ENCODE data around the gene TMEM263.
A peak's percentile ranks its signal among the peaks of the same experiment; 100 is the strongest.

Gene TMEM263

DNA sequence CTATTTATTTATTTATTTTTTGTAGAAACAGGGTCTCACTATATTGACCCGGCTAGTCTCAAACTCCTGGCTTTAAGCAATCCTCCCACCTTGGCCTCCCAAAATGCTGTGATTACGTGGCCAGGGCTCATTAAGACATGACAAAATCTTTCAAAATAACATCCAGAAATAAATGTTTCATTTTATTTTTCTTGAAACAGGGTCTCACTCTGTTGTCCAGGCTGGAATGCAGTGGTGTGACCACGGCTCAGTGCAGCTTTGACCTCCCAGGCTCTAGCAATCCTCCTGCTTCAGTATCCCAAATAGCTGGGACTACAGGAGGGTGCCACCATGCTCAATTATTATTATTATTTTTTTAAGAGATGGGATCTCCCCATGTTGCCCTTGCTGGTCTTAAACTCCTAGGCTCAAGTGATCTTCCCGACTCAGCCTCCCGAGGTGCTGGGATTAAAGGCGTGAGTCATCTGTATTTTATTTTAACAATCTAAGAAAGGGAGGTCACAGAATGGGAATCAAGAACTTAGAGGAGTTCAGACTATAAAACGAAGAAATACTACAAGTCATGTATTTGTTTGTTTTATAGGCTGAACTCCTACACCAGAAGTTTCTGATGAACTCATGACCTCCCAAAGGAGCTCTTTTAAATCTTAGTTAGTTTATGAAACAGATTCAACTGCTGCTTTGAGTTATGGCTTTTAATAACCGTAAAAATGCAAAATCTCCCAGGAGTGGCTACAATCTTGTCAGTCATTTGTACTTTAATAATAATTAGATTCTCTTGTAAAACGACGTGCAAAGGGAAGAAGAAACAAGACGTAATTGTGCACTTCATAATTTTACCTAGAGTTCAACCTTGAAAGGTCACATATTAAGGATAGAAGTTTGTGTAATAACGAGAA, 2.1 kb upstream of the TMEM263 start:
- no peak for DNase-seq

DNA sequence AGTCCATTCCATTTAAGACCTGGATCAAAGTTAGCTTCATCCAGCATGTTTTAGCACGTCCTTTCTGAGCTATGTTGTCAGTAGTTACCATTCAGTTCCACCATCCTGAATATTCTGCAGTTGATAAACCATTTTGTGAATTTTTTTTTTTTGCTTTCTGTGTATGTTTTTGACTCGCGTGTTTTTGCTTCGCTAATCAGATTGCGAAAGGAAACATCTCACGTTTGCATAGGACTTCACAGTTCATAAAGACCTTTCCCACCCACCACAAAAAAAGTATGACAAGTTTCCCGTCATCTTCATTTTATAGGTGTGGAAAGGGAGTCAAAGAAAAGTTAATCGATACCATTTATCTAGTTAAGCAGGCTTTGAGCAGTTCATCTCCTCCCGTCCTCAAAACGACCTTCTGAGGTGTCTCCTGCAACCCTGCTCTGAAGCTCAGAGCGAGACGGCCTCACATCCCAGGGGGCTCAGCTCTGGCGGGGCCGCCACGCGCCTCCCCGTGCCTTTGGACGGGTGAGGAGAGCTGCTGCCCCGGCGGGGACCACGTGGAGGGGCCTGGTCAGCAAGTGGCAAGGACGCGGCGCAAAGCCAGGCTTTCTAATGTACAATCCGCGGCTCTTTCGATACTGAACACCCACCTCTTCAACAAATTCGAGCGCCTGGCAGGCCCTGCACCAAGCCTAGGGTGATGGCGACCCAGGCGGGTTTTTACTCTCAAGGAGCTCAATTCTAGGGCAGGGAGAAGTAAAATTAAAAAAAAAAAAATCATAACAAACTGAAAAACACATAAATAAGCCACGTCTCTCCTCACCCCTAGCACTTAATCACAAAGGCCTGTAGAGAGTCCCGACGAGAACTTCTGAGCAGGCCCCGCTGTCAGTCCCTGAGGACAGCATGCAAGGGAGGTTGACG, 988 bp upstream of the TMEM263 start:
- no peak for DNase-seq

DNA sequence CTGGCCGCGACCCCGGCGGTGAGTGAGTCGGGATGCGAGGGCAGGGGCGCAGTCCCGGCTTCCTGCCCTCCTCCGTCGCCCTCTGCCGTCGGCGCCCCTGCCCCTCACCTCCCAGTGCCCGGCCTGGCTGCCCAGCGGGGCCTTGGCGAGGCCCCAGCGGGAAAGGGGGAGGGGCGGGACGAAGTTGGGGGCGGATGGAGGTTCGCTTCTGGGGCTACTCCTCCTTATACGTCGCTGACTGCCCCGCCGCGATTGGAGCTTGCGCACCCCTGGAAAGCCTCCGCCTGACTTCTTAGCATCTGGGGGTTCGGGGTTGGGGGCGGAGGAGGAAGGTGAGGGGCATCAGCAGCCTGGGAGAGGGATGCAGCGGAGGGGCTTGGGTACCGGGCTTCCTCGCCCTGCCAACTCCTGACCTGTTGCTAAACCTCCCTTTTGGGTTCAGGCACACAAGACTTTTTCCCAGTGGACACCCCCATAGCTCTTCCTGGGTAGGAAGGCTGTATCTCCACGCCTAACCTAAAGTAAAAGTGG, 406 bp downstream of the TMEM263 start:
- peak; percentile 38 for DNase-seq

DNA sequence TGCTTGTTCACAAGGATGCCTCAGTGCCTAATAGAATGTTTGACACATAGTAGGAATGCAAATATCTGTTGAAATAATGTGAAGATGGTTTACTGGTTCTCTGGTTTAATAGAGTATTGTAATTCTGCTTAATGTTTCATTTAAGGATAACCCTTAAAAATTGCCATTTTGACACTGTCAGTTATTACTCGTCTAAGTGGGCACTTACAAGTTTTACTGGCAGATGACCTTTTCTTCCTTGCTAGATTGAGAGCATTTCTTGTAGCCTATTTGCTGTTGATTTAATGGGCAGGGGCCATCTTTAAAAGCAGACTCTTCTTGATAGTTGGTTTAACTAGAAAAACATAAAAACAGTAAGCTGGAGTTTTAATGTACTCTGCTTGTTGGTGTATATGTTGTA, 1.9 kb downstream of the TMEM263 start:
- no peak for DNase-seq

DNA sequence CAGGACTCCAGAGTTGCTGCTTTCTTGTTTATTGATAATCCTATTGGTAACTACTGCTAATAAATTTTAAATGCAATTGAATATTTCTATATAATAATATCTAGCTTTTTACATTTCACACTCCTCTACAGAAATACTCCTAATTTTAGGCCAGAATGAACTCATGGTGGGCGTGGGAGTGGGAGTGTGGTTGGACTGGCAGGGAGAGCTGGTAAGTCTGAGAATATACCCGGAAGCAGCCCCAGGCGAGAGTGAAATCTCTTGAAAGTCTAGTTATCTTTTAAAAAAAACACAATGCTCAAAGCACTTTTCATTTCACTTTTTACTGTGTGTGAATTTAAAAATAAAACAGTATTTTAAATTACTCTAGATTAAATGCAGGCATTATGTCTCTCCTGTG, 4.7 kb downstream of the TMEM263 start:
- DNase-seq, result no peak

DNA sequence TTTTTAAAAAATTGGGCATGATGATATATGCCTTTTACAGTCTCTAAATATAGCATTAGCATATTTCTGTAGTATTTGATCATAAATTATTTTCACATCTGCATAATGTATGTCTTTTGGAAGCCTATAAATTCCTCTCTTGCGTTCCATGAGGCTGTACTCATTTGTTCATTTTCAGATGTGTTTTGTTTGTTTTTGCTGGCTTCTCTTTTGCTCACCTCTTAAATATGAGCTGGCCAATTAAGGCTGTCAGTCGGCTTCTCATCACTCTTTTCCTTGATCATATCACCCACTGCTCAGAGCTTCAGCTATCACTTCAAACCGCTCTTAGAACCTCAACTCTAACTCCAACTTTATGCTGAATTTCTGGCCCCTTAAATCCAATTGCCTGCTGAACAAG, 6.6 kb downstream of the TMEM263 start:
- DNase-seq, result no peak

DNA sequence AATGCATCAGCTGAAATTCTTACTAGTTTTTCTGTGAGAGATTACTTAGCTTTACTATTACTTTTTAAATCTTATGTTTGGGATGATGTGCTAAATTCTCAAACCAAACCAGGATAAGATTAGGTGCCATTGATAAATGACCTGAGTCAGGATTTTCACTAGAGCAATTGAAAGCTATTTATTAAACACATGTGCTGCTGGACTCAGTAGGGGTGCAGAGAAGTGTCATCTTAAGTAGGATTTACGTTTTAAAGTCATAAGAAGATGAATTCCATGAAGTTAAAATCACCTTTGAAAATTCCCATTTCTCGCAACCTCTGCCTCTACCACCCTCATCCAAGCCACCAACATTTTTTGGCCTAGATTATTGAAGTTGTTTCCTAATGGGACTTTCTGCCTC, 8.8 kb downstream of the TMEM263 start:
- no peak for DNase-seq

DNA sequence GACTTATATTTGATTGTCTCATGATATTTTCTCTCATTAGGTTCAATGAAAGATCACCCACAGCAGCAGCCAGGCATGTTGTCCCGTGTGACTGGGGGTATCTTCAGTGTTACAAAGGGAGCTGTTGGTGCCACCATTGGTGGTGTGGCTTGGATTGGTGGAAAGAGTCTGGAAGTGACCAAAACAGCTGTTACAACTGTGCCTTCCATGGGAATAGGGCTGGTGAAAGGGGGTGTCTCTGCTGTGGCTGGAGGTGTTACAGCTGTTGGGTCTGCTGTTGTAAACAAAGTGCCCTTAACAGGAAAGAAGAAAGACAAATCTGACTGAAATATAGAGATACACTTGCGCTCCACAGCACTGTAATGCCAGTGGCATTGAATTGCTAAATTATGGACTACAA, 15.4 kb downstream of the TMEM263 start:
- DNase-seq, result no peak

DNA sequence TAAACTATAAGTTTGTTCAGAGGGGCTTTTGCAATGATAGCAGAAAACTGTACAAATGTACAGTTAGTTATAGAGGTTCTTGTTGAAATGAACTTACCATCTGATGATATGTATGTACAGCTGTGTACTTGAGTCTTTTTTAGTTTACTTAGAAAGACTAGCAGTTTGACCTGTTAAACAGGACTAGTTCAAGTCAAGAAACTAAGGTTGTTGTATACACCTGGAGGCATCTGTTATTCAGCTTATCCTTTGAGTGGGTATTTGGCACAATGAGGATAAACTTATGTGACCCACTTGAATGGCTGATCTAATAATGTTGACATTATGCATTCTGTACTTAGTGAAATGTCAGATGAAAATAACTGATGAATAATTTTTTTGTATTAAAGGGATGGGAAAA, 17.8 kb downstream of the TMEM263 start:
- DNase-seq, result no peak

DNA sequence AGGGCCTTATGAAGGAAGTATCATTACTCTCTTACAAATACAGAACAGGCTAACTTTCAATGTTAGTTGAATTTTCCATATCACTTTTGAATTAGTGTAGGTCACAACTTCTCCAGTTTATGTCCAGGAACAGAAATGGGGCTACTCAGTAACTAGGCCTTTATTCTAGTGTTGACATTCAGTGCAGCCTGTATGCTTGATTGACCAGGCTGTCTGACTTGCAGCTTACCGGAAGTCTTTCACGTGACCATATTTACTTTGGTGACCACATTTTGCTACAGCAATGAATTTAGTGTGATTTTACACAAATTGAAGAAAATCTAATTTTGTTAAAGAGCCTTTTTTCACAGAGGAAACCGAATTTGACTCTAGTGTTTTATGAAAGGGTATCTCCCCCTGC, 18.8 kb downstream of the TMEM263 start:
- DNase-seq, result no peak

DNA sequence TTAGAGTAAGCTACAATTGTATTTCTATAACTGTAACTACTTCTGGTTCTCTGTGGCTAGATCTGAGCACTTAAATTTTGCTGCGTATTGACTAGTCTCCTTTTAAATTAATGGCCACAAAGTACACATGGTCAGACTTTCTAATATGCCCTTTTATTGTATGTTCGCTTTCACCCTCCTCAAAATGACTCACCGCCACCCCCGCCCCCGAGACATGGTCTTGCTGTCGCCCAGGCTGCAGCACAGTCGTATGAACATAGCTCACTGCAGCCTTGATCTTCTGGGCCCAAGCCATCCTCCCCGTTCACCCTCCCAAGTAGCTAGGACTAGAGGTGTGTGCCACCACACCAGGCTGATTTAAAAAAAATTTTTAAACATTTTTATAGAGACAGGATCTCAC, 19.4 kb downstream of the TMEM263 start:
- no peak for DNase-seq

DNA sequence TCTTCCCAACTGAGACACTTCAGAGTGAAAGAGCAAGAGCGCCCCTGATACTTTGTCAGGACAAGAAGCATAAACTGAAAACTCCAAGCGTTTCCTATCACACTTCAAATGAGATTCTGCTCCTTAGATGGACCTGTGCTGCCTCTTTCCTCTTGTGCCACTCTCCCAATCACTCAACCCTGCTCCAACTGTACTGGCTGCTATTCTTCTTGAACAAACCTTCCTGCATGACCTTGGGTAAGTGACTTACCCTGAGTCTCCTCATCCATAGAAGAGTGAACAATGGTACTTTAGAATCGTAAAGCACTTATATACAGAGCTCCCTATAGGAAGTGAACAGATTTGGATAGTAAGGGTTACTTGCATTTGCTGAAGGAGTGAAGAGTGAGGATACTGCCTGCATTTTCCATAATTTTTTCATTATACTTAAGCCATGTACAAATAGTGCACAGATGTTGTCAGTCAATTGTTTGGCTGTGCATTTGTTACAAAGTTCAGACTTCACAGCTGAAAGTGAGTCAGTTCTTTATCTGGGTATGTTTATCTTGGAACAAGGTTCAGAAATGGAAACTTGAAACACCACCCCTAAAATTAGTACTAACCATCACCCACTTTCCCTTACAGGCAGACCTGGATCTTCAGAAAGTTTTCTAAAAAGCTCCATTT, 20.4 kb downstream of the TMEM263 start:
- no peak for DNase-seq

DNA sequence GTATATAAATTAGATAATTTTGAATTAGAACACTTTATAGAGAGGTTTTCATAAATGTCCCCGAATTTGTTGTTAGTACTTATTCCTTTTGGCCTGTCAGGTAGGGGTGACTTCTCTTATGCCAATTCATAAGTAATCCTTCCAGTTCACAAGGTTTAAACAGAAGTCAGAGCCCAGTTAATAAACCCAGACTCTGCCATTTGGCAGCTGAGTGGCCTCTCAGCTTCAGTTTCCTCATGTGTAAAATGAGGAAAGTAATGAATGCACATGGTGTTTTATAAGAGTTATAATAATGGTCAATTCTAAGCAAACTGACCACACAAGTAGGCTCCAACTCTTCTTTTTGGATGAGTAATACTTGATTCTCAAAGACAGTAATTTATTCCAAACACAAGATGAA, 21.0 kb downstream of the TMEM263 start:
- DNase-seq, result no peak

DNA sequence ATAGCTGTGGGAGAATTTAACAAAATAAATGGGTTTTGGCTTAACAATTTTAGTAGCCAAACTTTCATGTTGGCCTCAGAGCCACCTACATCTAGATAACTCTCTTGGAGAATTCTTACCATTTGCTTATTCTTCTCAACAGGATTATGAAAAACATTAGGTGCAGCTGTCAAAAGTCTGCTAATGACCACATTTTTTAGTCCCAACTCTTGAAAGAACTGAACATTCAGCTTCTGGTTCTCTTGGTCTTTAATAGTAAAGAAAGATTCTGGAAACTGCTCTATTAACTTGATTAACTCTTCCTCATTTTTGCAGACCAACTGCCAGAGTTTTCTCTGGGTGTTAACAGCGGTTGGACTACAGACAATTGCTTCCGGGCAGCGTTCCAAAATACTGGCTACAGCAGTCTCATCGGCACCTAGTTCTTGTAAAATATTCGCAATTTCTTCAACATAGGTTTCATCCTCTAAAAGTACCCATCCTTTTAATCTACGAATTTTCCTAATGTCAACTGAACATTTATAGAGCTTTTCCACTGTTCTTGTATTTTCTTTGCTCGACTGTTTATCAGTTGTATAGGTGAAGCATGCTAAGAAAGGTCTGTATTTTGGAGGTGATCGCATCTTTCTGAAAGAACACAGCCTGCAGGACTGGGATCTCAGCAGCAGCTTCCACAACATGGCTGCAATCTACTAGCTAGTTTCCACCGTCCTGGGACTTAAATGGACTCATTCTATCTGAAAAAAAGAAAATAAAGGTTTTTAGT, 22.5 kb downstream of the TMEM263 start:
- no peak for DNase-seq

DNA sequence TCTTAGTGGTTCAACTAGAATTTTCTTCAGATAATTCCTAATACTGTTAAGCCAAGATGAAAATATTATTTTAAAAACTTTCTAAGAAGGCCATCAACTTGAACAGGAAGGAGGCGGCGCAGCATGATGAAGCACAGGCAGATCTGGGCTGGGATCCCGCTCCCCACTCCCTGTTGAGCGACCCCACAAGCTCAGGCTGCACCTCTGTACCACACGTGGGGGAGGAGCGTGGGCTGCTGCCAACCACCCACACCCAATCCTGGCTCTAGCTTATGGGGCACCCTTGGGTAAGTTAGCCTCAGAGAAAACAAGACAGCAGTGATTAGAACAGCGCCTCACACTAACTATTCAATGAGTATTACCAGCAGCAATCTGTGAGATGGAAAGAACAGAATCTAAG, 25.2 kb downstream of the TMEM263 start:
- no peak for DNase-seq

DNA sequence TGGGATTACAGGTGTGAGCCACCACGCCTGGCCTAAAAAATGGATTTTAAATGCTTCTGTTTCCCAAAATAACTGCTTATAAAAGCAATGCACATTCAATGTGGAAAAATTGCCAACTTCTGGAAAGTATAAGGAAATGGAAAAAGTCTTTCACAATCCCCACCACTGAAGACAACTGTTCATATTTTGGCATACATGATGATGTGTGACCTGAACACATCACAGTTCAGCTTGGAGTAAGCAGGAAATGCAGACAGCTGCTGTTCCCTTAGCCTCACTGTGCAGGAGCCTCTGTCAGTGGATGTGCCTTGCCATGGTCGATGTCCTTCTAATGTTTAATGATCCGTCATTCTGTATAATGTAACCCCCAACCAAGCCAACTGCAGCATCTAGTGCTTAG, 26.1 kb downstream of the TMEM263 start:
- no peak for DNase-seq

DNA sequence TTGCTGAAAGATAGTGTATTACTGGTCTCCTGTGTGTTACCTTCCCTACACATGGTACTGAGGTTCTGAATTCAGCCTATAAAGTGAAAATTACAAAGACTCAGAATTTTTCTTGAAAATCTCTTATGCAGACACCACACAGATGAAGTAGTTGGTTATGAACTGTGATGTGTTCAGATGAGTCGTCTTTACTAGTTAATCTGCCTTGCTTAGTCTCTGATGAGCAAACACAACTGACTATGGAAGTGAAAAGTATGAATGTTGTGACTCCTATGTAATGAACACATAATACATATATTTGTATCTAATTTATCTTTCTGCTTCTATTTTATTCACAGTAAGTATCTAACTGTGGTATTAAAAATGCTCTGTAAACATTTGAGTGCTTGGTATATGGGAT, 26.5 kb downstream of the TMEM263 start:
- no peak for DNase-seq

DNA sequence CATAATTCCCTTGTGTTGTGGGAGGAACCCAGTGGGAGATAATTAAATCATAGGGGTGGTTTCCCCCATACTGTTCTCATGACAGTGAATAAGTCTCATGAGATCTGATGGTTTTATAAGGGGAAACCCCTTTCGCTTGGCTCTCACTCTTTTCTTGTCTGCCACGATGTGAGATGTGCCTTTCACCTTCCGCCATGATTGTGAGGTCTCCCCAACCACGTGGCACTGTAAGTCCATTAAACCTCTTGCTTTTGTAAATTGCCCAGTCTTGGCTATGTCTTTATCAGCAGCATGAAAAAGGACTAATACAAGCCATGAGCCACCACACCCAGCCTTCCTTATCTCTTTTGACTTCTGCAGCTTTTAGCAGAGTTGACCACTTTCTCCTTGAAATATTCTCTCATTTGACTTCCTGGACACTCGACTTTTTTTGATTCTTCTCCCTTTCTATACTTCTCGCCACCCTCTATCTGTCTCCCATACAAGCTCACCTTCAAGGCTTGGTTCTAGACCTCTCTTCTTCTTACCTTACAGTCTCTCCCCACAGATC, 29.0 kb downstream of the TMEM263 start:
- peak; percentile 18 for DNase-seq

DNA sequence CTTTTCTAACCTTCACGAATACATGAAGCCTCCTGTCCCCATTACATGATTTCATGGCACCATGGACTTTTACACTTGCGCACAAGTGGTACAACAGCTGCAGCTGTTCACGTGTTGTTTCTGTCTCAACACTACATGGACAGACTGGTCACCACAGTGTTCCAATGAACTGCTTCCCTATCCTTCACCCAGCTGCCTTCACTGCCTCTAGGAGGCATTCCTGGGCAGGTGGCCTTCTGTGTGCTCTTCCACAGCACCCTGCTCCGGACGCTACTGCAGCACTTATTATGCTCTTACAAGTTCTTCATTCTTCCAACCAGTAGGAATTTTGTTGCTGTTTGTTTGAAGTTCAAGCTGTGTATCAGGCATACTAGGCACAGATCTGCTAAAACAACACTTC, 29.8 kb downstream of the TMEM263 start:
- no peak for DNase-seq

DNA sequence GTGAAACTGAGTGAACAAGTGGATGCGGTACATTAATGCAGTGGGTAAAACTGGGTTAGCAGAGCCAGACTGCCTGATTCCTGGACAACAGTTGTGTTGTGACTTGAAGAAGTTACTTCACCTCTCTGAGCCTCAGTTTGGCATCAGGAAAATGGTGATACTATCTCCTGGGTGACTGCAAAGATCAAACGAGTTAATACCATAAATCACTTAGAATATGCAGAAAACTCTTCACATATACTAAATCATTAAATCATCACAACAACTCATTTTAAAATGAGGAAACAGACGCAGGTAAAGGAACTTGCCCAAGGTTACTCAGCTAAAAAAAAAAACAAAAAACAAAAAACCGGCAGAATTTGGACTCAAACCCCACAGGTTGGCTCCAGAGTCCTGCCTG, 30.4 kb downstream of the TMEM263 start:
- DNase-seq, result no peak

DNA sequence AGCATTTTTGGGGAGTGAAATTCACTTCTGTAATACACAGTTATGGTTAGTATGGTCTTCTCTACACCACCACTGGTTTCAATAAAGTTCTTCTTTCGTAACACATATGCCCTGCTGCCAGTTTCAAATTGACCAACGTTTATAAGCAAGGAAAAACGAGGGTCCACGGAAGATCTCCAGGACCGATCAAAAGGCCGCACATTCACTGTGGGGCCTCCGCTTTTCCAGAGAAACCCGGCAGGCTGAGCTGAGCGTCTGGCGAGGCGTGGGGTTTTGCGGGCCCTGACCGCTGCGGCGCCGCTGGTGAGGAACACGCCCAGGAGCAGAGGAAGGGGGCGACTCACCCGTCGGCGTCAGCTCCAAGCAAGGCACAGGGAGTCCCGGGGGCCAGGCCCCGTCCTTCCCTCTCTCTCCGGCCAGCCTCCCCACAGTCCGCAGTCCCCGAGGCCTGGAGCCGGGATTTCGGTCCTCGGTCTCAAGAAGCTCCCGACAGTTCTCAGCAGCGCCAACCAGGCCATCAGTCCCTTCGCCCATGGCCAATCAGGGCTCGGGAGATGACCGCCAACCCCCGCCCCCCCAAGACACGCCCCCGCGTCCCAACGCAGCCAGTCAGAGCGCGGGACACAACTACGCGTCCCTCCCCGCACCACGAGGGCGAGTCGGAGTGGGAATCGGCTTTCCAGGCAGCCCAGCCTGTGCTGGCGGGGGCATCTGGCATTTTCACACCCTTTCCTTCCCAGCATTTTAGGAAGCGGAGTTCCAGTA, 31.1 kb downstream of the TMEM263 start, which contains the start of gene MTERF2:
Gene MTERF2, minus strand, starts transcription at position 522 of the 765 bp plus-strand sequence. CDS start 8,432 bp downstream, outside the sequence.
- DNase-seq, result peak; percentile 71
